HG03135 (cell line): ENCODE results near the gene OR2V2.
"Not testable (repeated sequence)": the region's sequence is repeated elsewhere in the genome, so short reads cannot be mapped to it uniquely, and the experiment has no call there.

Experiments
- ATAC-seq: cut with Tn5 transposase; IDR thresholded peaks from one replicate; pipeline ENCODE4 v1.9.1; 2021; ENCODE audit warnings: mild to moderate bottlenecking, moderate library complexity; ENCODE audit not compliant: unreplicated experiment

Gene OR2V2

GRCh38 chr5:181142054-181142453 is 5.3 kb upstream of the OR2V2 start:
- no peak for ATAC-seq

- ATAC-seq: no peak
Measured at GRCh38 chr5:181145133-181145532, 2.3 kb upstream of the OR2V2 start.

DNA sequence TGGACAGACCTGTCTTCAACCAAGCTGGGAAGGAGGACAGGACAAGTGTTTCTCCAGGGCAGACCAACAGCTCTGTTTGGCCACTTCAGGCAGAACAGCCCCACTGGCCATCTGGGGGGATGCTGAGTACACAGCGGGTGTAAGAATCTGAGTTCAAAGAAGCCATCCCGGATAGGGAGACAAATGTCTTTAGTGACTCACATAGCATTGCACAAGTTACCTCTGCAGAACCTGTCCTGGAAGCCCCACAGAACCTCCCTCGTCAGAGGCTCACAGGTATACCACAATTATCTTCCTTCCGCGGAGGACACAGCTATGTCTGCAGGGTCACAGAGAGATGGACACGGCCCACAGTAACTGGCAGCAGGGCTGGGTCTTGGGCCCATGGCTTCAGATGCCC is 2.0 kb downstream of the OR2V2 start:
- ATAC-seq: no peak

DNA sequence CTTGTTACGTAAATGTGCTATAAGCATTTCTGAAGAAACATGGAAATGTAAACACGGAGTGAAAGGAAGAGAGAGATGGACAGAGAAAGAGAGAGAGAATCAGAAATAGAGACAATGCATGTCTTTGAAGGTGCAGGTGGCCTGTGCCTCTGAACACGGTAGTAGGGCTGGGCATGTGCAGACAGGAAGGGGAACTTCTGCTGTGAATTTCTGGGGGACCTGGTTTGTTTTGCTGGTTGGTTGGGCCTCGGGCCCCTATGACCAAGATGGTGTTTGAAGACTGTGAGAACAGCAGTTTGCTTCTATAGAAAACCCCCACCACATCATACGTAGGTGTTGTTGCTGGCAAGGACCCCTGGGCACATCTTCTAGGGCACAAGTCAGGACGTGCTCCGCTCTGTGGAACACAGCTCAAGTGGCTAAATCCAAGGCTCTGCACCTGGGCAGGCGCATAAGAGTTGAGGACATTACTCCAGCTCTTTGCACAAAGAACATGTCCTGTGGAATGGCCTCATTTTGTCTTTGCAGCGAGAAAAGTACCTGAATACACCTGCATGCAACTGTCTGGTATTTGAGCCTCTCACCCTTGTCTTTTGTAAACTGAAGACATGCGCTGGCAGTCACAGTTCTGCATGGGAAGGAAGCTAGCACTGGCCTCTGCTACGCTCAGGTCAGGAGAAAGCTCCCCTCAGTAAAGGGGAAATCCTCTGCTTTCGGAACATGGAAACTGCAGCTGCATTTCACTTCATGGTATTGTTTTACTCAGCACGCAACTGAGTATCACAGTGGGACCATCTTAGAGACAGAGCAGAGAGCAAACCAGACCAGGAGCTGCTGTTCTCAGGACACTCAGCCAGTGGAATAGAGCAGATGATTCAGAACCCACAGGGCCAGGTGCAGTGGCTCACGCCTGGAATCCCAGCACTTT is 2.7 kb downstream of the OR2V2 start:
- no peak for ATAC-seq

- no peak for ATAC-seq
Measured at GRCh38 chr5:181151146-181151545, 3.8 kb downstream of the OR2V2 start.

DNA sequence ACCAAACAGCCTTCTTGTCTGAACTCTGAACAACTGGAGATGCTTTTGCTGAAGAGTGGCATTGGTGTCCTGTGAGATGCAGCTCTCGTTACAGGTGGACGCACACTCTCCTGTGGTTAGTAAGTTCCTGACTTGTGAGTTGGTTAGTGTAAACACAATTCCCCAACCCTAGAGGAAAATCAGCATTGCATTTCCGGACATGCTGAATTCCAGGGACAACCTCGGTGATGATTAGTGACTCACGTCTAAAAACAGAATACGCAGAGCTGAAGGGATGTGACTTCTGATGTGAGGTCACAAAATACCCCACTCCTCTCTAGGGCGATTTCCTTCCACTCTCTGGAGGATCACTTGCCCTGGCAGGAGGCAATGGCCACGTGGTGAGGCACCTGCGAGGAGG is 5.0 kb downstream of the OR2V2 start:
- no peak for ATAC-seq

GRCh38 chr5:181153814-181154213 is 6.4 kb downstream of the OR2V2 start:
- ATAC-seq: no peak

DNA sequence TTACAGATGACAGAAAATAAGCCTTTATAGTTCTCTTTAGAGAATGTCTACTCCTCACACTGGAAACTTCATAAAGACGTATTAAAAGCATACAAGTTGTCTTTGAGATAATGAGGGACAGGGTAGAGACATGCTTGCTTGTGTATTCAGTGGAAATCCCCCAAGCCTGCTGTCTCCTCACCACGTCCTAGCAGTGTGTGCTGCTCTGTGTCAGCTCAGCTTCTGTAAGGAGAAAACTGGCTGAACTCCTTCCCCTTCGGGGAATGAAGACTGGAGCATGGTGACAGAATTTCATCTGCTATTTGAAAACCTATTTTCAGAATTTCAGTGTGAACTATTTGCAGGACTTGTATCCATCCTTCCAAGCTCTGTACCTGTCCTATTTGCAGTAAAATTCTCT is 9.4 kb downstream of the OR2V2 start:
- no peak for ATAC-seq

- no peak for ATAC-seq
Measured at GRCh38 chr5:181158869-181159268, 11.5 kb downstream of the OR2V2 start.

DNA sequence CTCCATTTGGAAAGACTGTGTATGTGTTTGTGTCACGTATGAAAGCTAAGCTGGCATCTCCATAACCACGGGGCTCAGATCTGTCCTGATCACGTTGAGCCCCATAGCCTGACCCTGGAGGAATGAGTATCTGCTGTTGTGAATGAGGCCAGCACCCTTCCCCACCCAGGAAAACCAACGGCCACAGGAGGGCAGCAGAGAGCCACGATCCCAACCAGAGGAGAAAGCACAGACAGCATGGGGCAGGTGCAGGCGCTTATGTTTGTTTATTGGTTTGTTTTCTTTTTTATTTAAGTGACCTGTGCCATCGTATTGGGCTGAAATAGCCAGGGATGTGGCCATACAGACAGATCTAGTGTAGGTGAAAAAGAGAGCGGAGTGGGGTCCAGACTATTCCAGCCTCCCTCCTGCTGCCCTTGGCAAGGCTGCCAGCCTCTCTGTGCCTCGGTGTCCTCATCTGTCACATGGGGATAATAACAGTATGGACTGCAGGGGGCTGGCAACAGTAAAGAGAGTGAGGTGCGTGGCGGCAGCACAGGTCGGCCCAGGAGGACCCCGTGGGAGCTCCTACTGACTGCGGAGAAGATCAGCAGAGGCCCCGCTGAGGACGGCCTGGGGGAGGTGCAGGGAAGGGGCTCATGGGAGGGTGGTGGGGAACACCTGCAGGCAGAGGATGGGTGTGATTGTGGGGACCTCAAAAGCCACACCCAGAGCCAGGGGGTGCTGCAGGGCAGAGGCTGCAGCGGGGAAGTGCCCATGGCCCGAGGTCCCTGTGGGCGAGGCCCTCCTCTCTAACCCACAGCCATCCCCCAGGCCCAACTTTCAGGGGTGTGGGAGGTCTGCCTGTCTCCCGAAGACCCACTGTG is 12.1 kb downstream of the OR2V2 start:
- peak; percentile 72 for ATAC-seq

DNA sequence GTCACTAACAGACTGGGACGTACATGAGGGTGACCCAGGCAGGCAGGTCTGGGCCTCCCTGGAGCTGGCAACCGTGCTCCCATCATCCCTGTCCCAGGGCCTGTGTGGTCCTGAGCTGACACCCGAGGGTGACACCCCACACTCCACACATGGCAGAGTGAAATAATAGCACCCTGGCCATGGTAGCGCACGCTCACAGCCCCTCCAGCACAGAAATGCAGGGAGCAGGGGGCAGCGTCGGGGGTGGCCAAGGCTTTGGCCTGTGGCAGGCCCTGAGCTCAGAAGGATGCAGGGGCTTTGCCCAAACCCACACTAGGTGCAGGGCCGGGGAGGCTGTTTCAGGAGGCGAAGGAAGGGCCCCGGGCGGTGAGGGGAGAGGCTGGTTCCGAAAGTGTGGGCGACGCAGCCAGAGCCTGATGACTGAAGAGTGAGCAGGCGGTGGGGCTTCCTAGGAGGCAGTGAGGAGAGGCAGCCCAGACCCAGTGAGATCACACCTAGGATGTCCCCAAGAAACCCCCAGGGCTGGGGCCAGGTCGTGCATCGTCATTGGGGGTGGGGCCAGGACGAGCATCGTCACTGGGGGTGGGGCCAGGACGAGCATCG is 12.9 kb downstream of the OR2V2 start:
- ATAC-seq: no peak

GRCh38 chr5:181160755-181161533 is 13.6 kb downstream of the OR2V2 start:
- not testable (repeated sequence) for ATAC-seq

DNA sequence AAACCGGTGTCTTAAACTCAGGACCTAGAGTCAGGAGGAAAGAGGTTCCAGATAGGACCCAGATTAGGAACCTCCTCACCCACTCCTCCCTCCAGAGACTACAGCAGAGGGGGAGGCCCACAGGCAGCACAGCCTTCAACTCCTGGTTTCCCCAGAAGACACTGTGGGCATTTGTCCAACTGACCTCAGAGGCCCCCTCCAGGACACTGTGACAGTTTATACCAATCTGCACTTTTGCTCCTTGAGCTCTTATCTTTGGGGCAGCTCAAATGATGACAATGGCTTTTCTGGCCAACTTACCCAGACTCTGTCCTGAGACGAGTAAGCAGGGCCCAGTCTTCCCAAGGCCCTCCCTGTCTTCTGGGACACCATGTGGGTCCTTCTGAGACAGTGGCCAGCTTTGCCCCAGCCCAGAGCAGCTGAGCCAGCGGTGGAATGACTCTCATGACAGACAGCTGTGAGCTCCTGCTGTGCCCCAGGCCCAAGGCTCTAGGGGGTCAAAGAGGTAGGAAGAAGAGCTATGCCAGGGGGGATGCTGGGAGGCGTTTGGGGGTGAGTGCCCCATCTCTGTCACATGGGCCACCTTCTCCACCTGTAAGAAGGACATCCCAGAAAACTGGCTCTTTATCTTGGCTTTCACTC is 14.3 kb downstream of the OR2V2 start:
- no peak for ATAC-seq

DNA sequence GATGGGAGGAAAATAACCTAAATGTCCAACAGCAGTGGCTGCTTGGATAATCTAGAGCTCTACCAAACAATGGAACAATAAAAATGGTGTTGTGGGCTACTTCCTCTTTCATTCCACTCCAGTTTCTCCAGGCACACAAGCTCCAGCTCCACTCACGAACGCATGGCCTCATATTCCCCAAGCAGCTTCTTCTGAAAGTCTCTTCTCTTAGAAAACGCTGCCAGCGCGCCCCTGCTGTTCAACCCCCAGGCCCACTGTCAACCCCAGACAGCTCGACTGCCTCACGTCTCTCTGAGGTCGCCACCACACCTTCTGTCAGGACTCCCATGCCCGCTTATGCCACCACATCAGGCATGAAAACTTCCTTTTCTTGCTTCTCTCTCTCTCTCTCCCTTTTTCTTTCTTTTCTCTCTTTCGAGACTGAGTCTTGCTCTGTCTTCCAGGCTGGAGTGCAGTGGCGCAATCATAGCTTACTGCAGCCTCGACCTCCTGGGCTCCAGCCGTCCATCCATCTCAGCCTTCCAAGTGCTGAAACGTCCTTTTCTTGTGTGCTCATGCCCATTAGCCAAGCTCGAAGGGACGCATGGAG is 16.2 kb downstream of the OR2V2 start:
- ATAC-seq: no peak

DNA sequence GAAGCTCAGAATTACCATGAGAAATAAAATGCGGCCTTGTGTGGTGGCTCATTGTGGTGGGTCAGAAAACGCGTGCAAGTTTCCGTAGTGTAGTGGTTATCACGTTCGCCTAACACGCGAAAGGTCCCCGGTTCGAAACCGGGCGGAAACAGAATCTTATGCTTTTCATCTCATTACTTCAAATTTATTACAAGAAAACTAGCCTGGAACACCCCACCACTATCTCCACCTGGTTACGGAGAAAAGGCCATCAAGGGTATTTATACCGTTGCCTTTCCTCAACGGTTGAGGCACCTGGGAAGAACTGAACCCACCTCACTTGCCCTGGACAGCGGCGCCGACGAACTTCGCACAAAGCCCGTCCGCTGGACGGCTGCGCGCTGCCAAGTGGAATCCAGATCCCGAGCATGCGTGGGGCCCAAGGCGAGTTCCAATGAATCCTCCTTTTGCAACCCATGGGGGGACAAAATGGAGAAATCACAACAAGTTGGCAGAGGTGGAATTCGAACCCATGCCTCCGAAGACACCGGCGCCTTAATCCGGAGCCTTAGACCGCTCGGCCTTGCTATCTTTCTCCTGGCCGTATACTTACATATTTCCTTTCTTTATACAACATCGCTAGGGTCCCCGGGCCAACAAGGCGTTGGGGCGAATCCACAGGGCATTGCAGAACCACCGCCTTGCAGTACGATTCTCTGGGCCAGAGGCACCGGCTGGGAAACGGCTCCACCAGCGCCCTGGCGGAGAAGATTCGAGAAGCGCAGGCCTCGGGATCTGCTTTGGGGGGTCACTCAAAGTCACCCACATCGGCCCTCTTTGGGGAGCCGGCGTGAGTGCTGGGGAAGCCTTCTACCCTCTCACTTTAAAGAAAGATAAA is 16.9 kb downstream of the OR2V2 start:
- ATAC-seq: no peak

DNA sequence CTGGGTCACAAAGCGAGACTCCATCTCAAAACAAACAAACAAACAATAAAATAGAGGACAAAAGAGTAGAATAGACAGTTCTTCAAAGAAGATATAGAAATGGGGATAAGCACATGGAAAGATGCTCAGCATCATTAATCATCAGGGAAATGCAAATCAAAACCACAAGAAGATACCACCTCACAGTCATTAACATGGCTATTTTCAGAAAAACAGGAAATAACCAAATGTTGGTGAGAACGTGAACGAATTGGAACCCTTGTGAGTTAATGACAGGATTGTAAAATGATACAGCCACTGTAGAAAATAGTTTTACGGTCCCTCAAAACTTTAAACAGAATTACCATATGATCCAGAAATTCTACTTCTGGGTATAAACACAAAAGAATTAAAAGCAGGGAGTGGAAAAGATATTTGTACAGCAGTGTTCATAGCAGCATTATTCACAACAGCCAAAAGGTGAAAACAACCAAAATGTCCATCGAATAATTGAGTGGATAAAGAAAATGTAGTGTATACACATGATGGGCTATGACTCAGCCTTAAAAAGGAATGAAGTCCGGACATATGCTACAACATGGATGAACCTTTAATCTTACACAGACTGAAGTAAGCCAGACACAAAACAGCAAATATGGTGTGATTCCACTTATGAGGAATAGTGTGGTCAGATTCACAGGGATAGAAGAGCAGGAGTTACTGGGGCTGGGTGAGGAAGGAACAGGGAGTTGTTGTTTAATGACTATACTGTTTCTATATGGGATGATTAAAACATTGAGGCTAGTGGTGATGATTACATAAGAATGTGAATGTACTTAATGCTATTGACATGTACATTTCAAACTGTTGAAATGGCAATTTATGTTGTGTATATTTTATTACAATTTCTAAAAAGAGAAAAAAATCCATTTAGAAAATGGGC is 19.7 kb downstream of the OR2V2 start:
- no peak for ATAC-seq

- ATAC-seq: no peak
Measured at GRCh38 chr5:181167814-181168488, 20.6 kb downstream of the OR2V2 start.
